Smooth muscle cell (in vitro differentiated cells): ENCODE data around the gene RIPOR3. TPM values are rescaled to one million over a fixed set of nuclear protein-coding genes. Genes with fewer than 3 reads are reported as not detected.
"Not testable (repeated sequence)": the region's sequence is repeated elsewhere in the genome, so short reads cannot be mapped to it uniquely, and the experiment has no call there.

Source experiments
- DNase-seq: peaks from one replicate; lab custom pipeline; 2025; ENCODE audit not compliant: unreplicated experiment; lab: John Stamatoyannopoulos, UW
- H2AFZ ChIP-seq: fragments of 200-600 bp; sonication (generic); 2 replicates; pipeline ENCODE4 v1.6.0; 2016; ENCODE audit warnings: antibody characterized with exemption, low read depth, mild to moderate bottlenecking
- H3F3A ChIP-seq: fragments of 200-600 bp; sonication (generic); 2 replicates; pipeline ENCODE4 v1.6.0; 2017; ENCODE audit warnings: antibody characterized with exemption, low read depth
- H3K27ac ChIP-seq: fragments of 200-600 bp; sonication (generic); 2 replicates; pipeline ENCODE4 v1.5.1; 2016; ENCODE audit warnings: low read depth, mild to moderate bottlenecking
- H3K27me3 ChIP-seq: fragments of 200-600 bp; sonication (generic); 2 replicates; pipeline ENCODE4 v1.6.1; 2016; ENCODE audit warnings: low read depth, mild to moderate bottlenecking
- H3K36me3 ChIP-seq: fragments of 200-600 bp; sonication (generic); 2 replicates; pipeline ENCODE4 v1.5.1; 2016; ENCODE audit warnings: low read depth
- H3K4me1 ChIP-seq: fragments of 200-600 bp; sonication (generic); 2 replicates; pipeline ENCODE4 v1.5.1; 2016; ENCODE audit warnings: low read depth
- H3K4me2 ChIP-seq: fragments of 200-600 bp; sonication (generic); 2 replicates; pipeline ENCODE4 v1.6.0; 2016; ENCODE audit warnings: mild to moderate bottlenecking
- H3K4me3 ChIP-seq: fragments of 200-600 bp; sonication (generic); 2 replicates; pipeline ENCODE4 v1.5.1; 2016; ENCODE audit warnings: mild to moderate bottlenecking
- H3K79me2 ChIP-seq: fragments of 200-600 bp; sonication (generic); 2 replicates; pipeline ENCODE4 v1.6.0; 2016; ENCODE audit warnings: low read depth, mild to moderate bottlenecking
- H3K9ac ChIP-seq: fragments of 200-600 bp; sonication (generic); 2 replicates; pipeline ENCODE4 v1.6.0; 2016; ENCODE audit warnings: low read depth
- H3K9me3 ChIP-seq: fragments of 200-600 bp; sonication (generic); replicated peaks from 2 replicates; pipeline ENCODE4 v1.5.1; 2016; ENCODE audit warnings: low read depth
- H4K20me1 ChIP-seq: fragments of 200-600 bp; sonication (generic); 2 replicates; pipeline ENCODE4 v1.6.0; 2016; ENCODE audit warnings: low read depth
- CTCF ChIP-seq: fragments of 200-600 bp; sonication (generic); IDR thresholded peaks from 2 replicates; pipeline ENCODE4 v1.5.1; 2017; ENCODE audit warnings: borderline replicate concordance, mild to moderate bottlenecking, antibody characterized with exemption; ENCODE audit not compliant: insufficient read depth, poor library complexity, severe bottlenecking
- WGBS: methylation state at CpG from one replicate; pipeline ENCODE4 v1.1.7; 2016; ENCODE audit warnings: low lambda C conversion rate; 5-methylcytosine and 5-hydroxymethylcytosine counted together
- polyA plus RNA-seq: library from polyadenylated mRNA; unstranded; fragments of >200 nt; fragmentation: Nextera tagmentation; extraction: Ambion mirVana; gene quantifications from 2 replicates; pipeline ENCODE4 v1.2.1, GENCODE V29; 2016
- total RNA-seq: library from RNA; depleted of rRNA; stranded (reverse); fragments of >200 nt; gene quantifications from 2 replicates; pipeline ENCODE4 v1.2.3, GENCODE V29; 2014

RIPOR3 gene
- total and polyA plus RNA-seq, 2 experiments from 2014 or later: 0.18 to 1.2 TPM

- H3K9ac ChIP-seq: no peak overlapping the region
- DNase-seq: no peak
- no peaks in the 10 kb centered on the region for H3K4me1 ChIP-seq
- no peaks in the 10 kb centered on the region for H3K36me3 ChIP-seq
- no peaks in the 10 kb centered on the region for H3K79me2 ChIP-seq
- no peaks in the 10 kb centered on the region for H4K20me1 ChIP-seq
- WGBS: 94% methylated on average over 2 of the region's 3 CpGs
- H3K9me3 ChIP-seq: no peaks in the 10 kb centered on the region
- H3K27ac ChIP-seq: no peak overlapping the region
- no peaks in the 10 kb centered on the region for H3K27me3 ChIP-seq
- H3F3A ChIP-seq: peaks cover 3% of the 10 kb centered on the region
- H3K4me3 ChIP-seq: no peak overlapping the region
- no peak overlapping the region for H2AFZ ChIP-seq
- H3K4me2 ChIP-seq: no peak overlapping the region
- TF ChIP-seq CTCF: no peak
These were observed 19.7 kb downstream of the RIPOR3 start for GRCh38 chr20:50671626-50672025.

- DNase-seq, H3K4me2 ChIP-seq, H3K79me2 ChIP-seq, H3K4me3 ChIP-seq, H3K36me3 ChIP-seq, H3F3A ChIP-seq, H3K9me3 ChIP-seq, H3K27ac ChIP-seq, H4K20me1 ChIP-seq, H3K9ac ChIP-seq, H3K27me3 ChIP-seq, H2AFZ ChIP-seq, H3K4me1 ChIP-seq: not testable (repeated sequence)
- WGBS: 66% methylated on average over 3 of the region's 3 CpGs
These were observed 20.3 kb downstream of the RIPOR3 start for GRCh38 chr20:50671010-50671409.

- Histone ChIP-seq H3K9ac (no peak overlapping the region), H4K20me1 (no peaks in the 10 kb centered on the region), H3K27ac (no peak overlapping the region), H3K4me2 (no peak overlapping the region), H2AFZ (no peak overlapping the region), H3K36me3 (no peaks in the 10 kb centered on the region), H3F3A (peaks cover 3% of the 10 kb centered on the region), H3K27me3 (no peaks in the 10 kb centered on the region), H3K4me1 (no peaks in the 10 kb centered on the region), H3K79me2 (no peaks in the 10 kb centered on the region), H3K4me3 (no peak overlapping the region), H3K9me3 (no peaks in the 10 kb centered on the region)
- 79% methylated on average over 12 of the region's 12 CpGs for WGBS
- no peak for TF ChIP-seq CTCF
- DNase-seq: no peak
These were observed 21.0 kb downstream of the RIPOR3 start for GRCh38 chr20:50670126-50670862.

- no peaks in the 10 kb centered on the region for H3K9me3 ChIP-seq
- no peak overlapping the region for H2AFZ ChIP-seq
- no peak overlapping the region for H3K27ac ChIP-seq
- no peaks in the 10 kb centered on the region for H3F3A ChIP-seq
- no peak for DNase-seq
- no peak overlapping the region for H3K4me3 ChIP-seq
- H3K9ac ChIP-seq: no peak overlapping the region
- no peak for TF ChIP-seq CTCF
- H4K20me1 ChIP-seq: no peaks in the 10 kb centered on the region
- no peaks in the 10 kb centered on the region for H3K4me1 ChIP-seq
- H3K36me3 ChIP-seq: no peaks in the 10 kb centered on the region
- WGBS: 99% methylated on average over 4 of the region's 4 CpGs
- H3K27me3 ChIP-seq: no peaks in the 10 kb centered on the region
- H3K4me2 ChIP-seq: no peak overlapping the region
- H3K79me2 ChIP-seq: no peaks in the 10 kb centered on the region
These were observed 22.5 kb downstream of the RIPOR3 start for GRCh38 chr20:50668798-50669197.
